Upper lobe of left lung (tissue), 6 donors: ENCODE measurements around the gene ACTL10. TPM values are rescaled to one million over a fixed set of nuclear protein-coding genes. Genes with fewer than 3 reads are reported as not detected.

Experiments
- ATAC-seq, 2 donors: fragments of 200-7000 bp; cut with Tn5 transposase; one replicate each; pipeline ENCODE4 v1.9.1; 2022; ENCODE audit warnings: mild to moderate bottlenecking in 2 of 2, moderate library complexity in 2 of 2; ENCODE audit not compliant: low FRiP score in 2 of 2
- DNase-seq, 2 donors: peaks; one replicate each; pipeline ENCODE4 v3.0.0-alpha.2; 2019 to 2020
- H3K27ac ChIP-seq, 4 donors: fragments of 200-600 bp; sonication (generic); one replicate each; pipeline ENCODE4 v1.5.1; 2016 to 2019
- H3K27me3 ChIP-seq, 4 donors: fragments of 200-600 bp; sonication (generic); one replicate each; pipeline ENCODE4 v1.5.1; 2017 to 2019
- H3K36me3 ChIP-seq, 4 donors: fragments of 200-600 bp; sonication (generic); one replicate each; pipeline ENCODE4 v1.5.1; 2016 to 2019
- H3K4me1 ChIP-seq, 4 donors: fragments of 200-600 bp; sonication (generic); one replicate each; pipeline ENCODE4 v1.5.1; 2018 to 2019
- H3K4me3 ChIP-seq, 4 donors: fragments of 200-600 bp; sonication (generic); one replicate each; pipeline ENCODE4 v1.5.1; 2017 to 2019; ENCODE audit warnings: mild to moderate bottlenecking in 2 of 4, moderate library complexity in 1 of 4
- H3K9me3 ChIP-seq, 4 donors: fragments of 200-600 bp; sonication (generic); one replicate each; pipeline ENCODE4 v1.5.1; 2018 to 2019
- EP300 ChIP-seq, 4 donors: sonication (generic); formaldehyde crosslinking; IDR thresholded peaks; one replicate each; pipeline ENCODE4 v1.5.1; 2017; ENCODE audit warnings: antibody characterized with exemption in 4 of 4, control low read depth in 2 of 4
- POLR2A ChIP-seq, 4 donors: fragments of 450-650 bp; IDR thresholded peaks; one replicate each; pipeline ENCODE4 v1.5.1; 2016 to 2017; ENCODE audit warnings: antibody characterized with exemption in 4 of 4, mild to moderate bottlenecking in 2 of 4
- POLR2AphosphoS5 ChIP-seq, 2 donors: sonication (generic); formaldehyde crosslinking; IDR thresholded peaks; one replicate each; pipeline ENCODE4 v1.5.1; 2017; ENCODE audit warnings: antibody characterized with exemption in 2 of 2
- WGBS, 2 donors: methylation state at CpG; one replicate each; pipeline ENCODE4 v1.1.5; 2017 to 2018; 5-methylcytosine and 5-hydroxymethylcytosine counted together
- total RNA-seq, 6 donors: library from RNA; depleted of rRNA in 4 of 6; stranded (reverse); fragments of >200 nt in 4 of 6; gene quantifications; one replicate each; pipeline versions ENCODE4 v1.1.0 to v1.2.1, GENCODE V29; 2016 to 2021
- TF ChIP-seq, protein P1 (sequence below), 6 experiments: fragments of 450-650 bp in 4 of 6; fragments of 200-600 bp in 2 of 6; sonication (generic) in 2 of 6; IDR thresholded peaks; one replicate each; pipeline ENCODE4 v1.5.1; 2016 to 2019; ENCODE audit warnings: antibody characterized with exemption in 6 of 6
- donor health status: DM: no; HTN: no; CAD: no; lungs with moderate emphysema.
- donor health status: DM: no; HTN: yes; CAD: no; lungs with severe emphysema.

The ACTL10 gene
- total RNA-seq, 6 donors from 2014 or later, result 1.7 to 3.8 (median 2.1) TPM; not detected in 1

DNA sequence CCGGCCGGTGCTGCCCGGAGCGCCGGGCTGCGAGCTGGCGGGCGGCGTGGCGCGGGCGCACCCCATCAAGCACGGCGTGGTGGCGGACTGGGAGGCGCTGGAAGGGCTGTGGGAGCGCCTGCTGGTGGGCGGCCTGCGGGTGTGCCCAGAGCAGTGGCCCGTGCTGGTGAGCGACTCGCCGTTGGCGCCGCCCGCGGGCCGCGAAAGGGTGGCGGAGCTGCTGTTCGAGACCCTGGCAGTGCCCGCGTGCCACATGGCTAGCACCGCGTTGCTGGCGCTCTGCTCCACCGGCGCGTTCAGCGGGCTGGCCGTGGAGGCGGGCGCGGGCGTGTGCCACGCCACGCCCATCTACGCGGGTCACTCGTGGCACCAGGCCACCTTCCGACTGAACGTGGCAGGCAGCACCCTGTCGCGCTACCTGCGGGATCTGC lies 517 bp downstream of the ACTL10 start:
- peaks cover 31 to 61% (median 49%) of the 10 kb centered on the region in 4 donors for H3K4me1 ChIP-seq

DNA sequence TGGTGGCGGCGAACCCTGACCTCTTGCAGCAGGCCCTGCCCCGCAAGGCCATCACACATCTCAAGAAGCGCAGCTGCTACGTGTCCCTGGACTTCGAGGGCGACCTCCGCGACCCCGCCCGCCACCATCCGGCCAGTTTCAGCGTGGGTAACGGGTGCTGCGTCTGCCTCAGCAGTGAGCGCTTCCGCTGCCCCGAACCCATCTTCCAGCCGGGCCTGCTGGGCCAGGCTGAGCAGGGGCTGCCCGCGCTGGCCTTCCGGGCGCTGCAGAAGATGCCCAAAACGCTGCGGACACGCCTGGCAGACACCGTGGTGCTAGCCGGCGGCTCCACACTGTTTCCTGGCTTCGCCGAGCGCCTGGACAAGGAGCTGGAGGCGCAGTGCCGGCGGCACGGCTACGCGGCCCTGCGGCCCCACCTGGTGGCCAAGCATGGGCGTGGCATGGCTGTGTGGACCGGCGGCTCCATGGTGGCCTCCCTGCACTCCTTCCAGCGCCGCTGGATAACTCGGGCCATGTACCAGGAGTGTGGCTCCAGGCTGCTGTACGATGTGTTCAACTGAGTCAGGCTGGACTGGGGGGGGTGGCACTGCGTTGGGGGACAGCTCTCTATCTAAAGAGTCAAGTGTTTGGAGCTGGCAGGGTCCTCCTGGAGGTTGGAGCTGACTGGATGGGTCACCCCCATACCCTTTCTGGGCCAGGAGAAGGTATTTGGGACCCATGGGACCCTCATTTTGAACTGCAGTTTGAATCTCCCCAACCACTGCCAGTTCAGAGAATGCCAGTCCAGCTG lies 1.1 kb downstream of the ACTL10 start:
- Histone ChIP-seq H3K27me3 (no peaks in the 10 kb centered on the region), H3K36me3 (no peaks in the 10 kb centered on the region), H3K4me1 (peaks cover 28 to 64% (median 52%) of the 10 kb centered on the region in 4 donors), H3K9me3 (no peaks in the 10 kb centered on the region), H3K27ac (peak overlapping the region; percentile 76 to 92 (median 88)), H3K4me3 (peak overlapping the region; percentile 18 to 78 (median 61))
- TF ChIP-seq POLR2AphosphoS5 (IDR thresholded peaks at IDR 0.05) (peak in 1 of 2 donors; percentile 8), EP300 (IDR thresholded peaks at IDR 0.05) (no peak), POLR2A (IDR thresholded peaks at IDR 0.05) (peak in 1 of 4 donors; percentile 31)
- TF ChIP-seq, protein P1, sequence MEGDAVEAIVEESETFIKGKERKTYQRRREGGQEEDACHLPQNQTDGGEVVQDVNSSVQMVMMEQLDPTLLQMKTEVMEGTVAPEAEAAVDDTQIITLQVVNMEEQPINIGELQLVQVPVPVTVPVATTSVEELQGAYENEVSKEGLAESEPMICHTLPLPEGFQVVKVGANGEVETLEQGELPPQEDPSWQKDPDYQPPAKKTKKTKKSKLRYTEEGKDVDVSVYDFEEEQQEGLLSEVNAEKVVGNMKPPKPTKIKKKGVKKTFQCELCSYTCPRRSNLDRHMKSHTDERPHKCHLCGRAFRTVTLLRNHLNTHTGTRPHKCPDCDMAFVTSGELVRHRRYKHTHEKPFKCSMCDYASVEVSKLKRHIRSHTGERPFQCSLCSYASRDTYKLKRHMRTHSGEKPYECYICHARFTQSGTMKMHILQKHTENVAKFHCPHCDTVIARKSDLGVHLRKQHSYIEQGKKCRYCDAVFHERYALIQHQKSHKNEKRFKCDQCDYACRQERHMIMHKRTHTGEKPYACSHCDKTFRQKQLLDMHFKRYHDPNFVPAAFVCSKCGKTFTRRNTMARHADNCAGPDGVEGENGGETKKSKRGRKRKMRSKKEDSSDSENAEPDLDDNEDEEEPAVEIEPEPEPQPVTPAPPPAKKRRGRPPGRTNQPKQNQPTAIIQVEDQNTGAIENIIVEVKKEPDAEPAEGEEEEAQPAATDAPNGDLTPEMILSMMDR (IDR thresholded peaks at IDR 0.05), result peak; percentile 96 to 99 (median 97)
- peak; percentile 74 to 75 for ATAC-seq
- DNase-seq, result peak; percentile 91 to 94
- 8 to 29% methylated on average over 17 to 23 of the region's 47 CpGs for WGBS, 2 donors

More for the DNA sequence above, 517 bp downstream of the ACTL10 start:
- peak in 1 of 2 donors; percentile 35 for ATAC-seq
- TF ChIP-seq POLR2AphosphoS5 (IDR thresholded peaks at IDR 0.05), result no peak
- TF ChIP-seq, protein P1 (IDR thresholded peaks at IDR 0.05), result no peak
- TF ChIP-seq POLR2A (IDR thresholded peaks at IDR 0.05), result no peak
- TF ChIP-seq EP300 (IDR thresholded peaks at IDR 0.05), result no peak
- WGBS, 2 donors, result 1% methylated on average over 34 of the region's 55 CpGs; no CpG with 5 or more reads in 1 of the 2 donors
- H3K36me3 ChIP-seq, result no peaks in the 10 kb centered on the region
- H3K27ac ChIP-seq, result peak overlapping the region; percentile 76 to 92 (median 88)
- H3K9me3 ChIP-seq, result no peaks in the 10 kb centered on the region
- no peaks in the 10 kb centered on the region for H3K27me3 ChIP-seq
- peak overlapping the region; percentile 18 to 78 (median 61) for H3K4me3 ChIP-seq
- peak; percentile 58 to 92 for DNase-seq

DNA sequence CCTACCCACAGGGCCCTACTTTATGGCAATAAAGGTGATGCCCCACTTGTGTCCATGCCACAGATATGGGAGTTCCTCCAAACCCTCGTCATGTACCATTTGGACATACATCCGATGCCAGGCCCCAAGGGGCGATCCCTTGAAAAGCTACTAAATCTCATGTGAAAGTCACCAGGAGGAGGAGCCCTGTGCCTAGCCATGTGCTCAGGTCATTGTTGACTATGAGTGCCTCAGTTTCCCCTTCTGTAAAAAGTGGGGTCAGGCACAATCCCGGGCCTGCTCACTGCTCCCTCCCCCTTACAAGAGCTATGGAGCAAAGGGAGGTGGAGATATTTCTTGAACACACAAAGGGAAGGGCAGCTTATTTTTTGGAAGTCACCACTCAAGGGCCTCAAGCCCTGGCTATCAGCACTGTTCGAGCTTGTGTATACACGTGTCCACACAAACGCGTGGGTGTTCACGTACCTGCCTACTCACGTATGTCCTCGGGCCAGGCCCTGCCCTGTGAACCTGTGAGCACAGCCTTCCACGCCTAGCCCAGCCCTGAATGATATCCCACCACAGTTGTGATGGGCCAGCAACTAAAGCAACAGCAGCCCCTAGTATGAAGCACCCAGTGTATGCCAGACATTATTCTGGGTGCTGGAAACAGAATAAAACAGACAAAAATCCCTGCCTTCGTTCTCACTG lies 1.9 kb downstream of the ACTL10 start:
- Histone ChIP-seq H3K36me3 (no peaks in the 10 kb centered on the region), H3K4me1 (peaks cover 30 to 65% (median 55%) of the 10 kb centered on the region in 4 donors), H3K4me3 (no peak overlapping the region), H3K27me3 (no peaks in the 10 kb centered on the region), H3K9me3 (no peaks in the 10 kb centered on the region), H3K27ac (peak overlapping the region in 2 of 4 donors; percentile 88 to 92)
- DNase-seq (no peak), ATAC-seq (no peak)
- WGBS, 2 donors, result 78 to 92% methylated on average over 13 of the region's 13 CpGs
- TF ChIP-seq, protein P1 (IDR thresholded peaks at IDR 0.05), result no peak
- TF ChIP-seq POLR2AphosphoS5 (IDR thresholded peaks at IDR 0.05) (no peak), POLR2A (IDR thresholded peaks at IDR 0.05) (no peak), EP300 (IDR thresholded peaks at IDR 0.05) (no peak)

DNA sequence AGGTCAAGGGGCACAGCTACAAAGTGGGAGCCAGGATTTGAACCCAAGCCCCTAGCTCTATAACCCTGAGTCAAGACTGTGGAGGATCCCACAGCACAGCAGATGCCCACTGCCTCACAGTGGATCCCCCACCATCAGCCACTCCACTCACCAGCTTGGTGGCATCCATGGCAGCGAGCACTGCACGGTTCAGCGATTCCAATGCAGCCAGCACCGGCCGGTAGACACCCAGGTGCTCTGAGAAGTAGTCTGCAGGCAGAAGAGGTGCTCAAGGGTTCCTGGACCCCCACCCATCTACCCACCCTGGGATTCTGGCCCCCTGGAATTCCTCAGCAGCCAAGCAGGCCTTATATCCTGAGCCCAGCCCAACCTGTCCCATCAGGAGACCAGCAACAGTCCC lies 2.5 kb downstream of the ACTL10 start:
- Histone ChIP-seq H3K27ac (no peak overlapping the region), H3K4me1 (peaks cover 30 to 64% (median 53%) of the 10 kb centered on the region in 4 donors)
- no peak for ATAC-seq

More for the DNA sequence above, 2.5 kb downstream of the ACTL10 start:
- Histone ChIP-seq H3K9me3 (no peaks in the 10 kb centered on the region), H3K36me3 (no peaks in the 10 kb centered on the region), H3K4me3 (no peak overlapping the region), H3K27me3 (no peaks in the 10 kb centered on the region)
- WGBS, 2 donors, result 70 to 95% methylated on average over 2 to 5 of the region's 5 CpGs
- TF ChIP-seq EP300 (IDR thresholded peaks at IDR 0.05), result no peak
- TF ChIP-seq, protein P1 (IDR thresholded peaks at IDR 0.05), result no peak
- no peak for TF ChIP-seq POLR2AphosphoS5 (IDR thresholded peaks at IDR 0.05)
- no peak for TF ChIP-seq POLR2A (IDR thresholded peaks at IDR 0.05)
- DNase-seq, result no peak
